Spleen (tissue), 7 donors: ENCODE data around the gene B3GALNT2.
"Not testable (repeated sequence)": the region's sequence is repeated elsewhere in the genome, so short reads cannot be mapped to it uniquely, and the experiment has no call there.

Source experiments
- POLR2AphosphoS5 ChIP-seq, 3 donors: sonication (generic); formaldehyde crosslinking; IDR thresholded peaks; one replicate each; pipeline ENCODE4 v1.5.1; 2017; ENCODE audit warnings: antibody characterized with exemption in 3 of 3
- TF ChIP-seq, protein P1 (sequence below), 11 experiments: fragments of 200-600 bp in 7 of 11; fragments of 450-650 bp in 4 of 11; sonication (generic) in 4 of 11; IDR thresholded peaks in 8 of 11; conservative IDR thresholded peaks in 3 of 11; 1 replicate in 7 of 11; 2 replicates in 4 of 11; pipeline versions ENCODE4 v1.4.0 to v1.8.0; 2016 to 2021; ENCODE audit warnings: antibody characterized with exemption in 11 of 11, inconsistent platforms in 4 of 11, mild to moderate bottlenecking in 1 of 11
- donor health status: DM: no; HTN: no; CAD: no; lungs with moderate emphysema.
- donor health status: DM: no; HTN: no; CAD: no.
- donor health status: DM: no; HTN: no; CAD: no.

DNA sequence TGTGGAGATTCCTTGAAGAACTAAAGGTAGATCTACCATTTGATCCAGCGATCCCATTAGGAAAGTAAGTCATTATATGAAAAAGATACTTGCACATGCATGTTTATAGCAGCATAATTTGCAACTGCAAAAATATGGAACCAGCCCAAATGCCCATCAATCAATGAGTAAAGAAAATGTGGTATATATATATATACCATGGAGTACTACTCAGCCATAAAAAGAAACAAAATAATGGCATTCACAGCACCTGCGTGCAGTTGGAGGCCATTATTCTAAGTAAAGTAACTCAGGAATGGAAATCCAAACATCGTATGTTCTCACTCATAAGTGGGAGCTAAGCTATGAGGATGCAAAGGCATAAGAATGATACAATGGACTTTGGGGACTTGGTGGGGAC is 41.4 kb downstream of the B3GALNT2 start:
- TF ChIP-seq, protein P1, sequence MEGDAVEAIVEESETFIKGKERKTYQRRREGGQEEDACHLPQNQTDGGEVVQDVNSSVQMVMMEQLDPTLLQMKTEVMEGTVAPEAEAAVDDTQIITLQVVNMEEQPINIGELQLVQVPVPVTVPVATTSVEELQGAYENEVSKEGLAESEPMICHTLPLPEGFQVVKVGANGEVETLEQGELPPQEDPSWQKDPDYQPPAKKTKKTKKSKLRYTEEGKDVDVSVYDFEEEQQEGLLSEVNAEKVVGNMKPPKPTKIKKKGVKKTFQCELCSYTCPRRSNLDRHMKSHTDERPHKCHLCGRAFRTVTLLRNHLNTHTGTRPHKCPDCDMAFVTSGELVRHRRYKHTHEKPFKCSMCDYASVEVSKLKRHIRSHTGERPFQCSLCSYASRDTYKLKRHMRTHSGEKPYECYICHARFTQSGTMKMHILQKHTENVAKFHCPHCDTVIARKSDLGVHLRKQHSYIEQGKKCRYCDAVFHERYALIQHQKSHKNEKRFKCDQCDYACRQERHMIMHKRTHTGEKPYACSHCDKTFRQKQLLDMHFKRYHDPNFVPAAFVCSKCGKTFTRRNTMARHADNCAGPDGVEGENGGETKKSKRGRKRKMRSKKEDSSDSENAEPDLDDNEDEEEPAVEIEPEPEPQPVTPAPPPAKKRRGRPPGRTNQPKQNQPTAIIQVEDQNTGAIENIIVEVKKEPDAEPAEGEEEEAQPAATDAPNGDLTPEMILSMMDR (IDR thresholded peaks at IDR 0.05 in 8 of 11, conservative IDR thresholded peaks at IDR 0.05 in 3 of 11): not testable (repeated sequence)
- not testable (repeated sequence) for TF ChIP-seq POLR2AphosphoS5 (IDR thresholded peaks at IDR 0.05)
